Stimulated activated CD8-positive, alpha-beta memory T cell treated with anti-CD3 and anti-CD28 coated beads, Interleukin-4, amount 100 ng/mL, for 48 hours (primary cell): ENCODE data around the gene ZNF516.

Experiments used
- DNase-seq: peaks from one replicate; pipeline ENCODE4 v3.0.0-alpha.2; 2020

The ZNF516 gene

DNA sequence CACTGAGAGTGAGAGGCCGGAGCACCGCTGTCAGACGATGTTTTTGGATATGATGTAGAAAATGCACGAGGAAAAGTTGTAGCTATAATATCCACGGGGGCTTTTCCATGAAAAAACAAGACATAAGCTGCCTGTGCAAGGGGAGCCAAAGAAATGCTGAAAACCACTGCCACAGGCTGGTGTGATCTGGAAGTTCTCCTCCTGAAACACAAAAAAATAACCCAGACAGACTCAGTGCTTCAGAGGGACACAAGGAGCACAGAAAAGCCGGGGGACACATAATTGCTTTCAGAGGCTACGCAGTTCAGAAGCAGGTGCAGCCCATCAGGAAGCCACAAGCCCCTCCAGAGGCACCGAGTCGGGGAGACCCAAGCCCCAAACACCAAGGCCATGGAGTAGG lies 98.2 kb downstream of the ZNF516 start:
- DNase-seq: no peak

- DNase-seq: no peak
Observed at GRCh38 chr18:76395609-76396008, 99.4 kb downstream of the ZNF516 start.

GRCh38 chr18:76394780-76395476 lies 100.1 kb downstream of the ZNF516 start:
- no peak for DNase-seq

- no peak for DNase-seq
Observed at GRCh38 chr18:76392349-76392748, 102.7 kb downstream of the ZNF516 start.

- no peak for DNase-seq
Observed at GRCh38 chr18:76391746-76392145, 103.3 kb downstream of the ZNF516 start.

- DNase-seq: no peak
Observed at GRCh38 chr18:76391038-76391437, 104.0 kb downstream of the ZNF516 start.

GRCh38 chr18:76390452-76391035 lies 104.5 kb downstream of the ZNF516 start:
- no peak for DNase-seq

DNA sequence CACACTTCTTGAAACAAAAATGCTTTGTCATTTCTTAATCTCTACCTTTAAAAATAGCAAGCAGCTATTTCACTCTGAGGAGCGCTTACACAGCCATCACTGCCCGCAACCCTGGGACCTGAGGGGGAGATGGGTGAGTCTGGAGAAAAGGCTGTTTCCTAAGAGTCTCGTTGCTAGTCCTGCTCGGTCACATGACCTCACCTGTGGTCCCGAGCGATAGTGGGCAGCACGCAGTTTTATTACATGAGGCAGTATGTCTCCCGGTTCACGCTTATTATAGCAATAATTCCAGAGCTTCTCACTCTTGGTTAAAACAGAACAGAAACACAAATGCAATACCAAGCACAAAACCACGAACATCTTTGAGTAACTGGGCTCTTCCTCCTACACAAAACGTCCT lies 105.3 kb downstream of the ZNF516 start:
- DNase-seq: no peak

DNA sequence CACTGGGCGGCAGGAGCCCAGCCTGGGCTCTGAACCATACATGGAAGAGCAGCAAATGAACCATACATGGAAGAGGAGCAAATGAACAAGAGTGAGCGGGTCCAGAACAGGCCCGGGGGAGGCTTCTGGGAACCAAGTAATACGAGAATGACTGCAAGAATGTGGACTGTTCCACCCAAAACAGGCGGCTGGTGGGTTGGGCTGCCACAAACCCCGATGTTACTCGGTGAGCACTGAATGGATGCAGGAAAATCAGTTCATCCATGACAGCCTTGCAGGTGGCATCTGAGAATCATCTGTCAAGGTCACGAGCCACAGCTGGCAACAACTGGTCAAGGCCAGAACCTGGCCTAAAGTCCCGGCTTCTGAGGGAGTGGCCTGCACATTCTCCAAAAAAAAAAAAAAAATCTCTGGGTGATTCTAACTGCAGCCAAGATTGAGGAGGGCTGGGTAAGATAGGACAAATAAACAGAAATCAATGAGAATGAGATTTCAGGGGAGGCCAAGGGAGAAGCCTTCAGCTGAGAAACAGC lies 106.1 kb downstream of the ZNF516 start:
- DNase-seq: no peak

DNA sequence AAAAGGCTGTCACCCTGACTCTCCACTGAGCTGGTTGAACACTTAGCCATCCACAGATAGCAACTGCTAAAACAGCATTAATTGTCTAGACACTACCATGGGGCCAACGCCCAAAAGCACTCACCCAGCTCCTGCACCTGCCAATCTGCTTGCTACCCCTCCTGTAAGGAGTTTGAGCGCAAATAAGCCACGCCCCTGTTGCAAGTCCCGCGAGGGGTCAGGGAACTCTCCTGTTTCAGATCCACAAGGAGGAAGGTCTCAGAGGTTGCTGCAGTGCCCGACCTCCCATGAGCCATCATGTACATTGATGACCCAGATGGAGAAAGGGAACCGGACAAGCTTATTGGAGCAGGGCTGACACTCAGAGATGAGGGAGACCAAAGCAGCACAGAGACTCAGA lies 106.8 kb downstream of the ZNF516 start:
- DNase-seq: no peak

GRCh38 chr18:76387608-76388007 lies 107.4 kb downstream of the ZNF516 start:
- no peak for DNase-seq

- no peak for DNase-seq
Observed at GRCh38 chr18:76386886-76387285, 108.2 kb downstream of the ZNF516 start.

DNA sequence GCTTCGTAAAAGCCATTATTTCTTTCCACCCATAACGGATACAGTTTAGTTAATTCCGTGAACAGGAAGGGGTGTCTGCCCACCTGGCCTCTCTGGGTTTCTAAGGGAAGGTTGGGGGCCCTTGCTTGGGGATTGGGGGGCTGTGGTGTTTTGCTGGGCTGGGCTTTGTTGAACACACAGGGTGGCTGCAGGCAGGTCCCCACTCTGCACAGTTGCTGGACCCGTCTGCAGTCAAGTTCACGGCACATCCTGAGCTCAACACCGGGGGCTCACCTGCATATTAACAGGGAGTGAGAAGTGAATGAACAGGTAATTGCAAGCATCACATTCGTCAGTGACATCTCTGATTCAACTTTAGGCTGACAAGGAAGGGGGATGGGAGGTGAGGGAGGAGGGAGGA lies 109.0 kb downstream of the ZNF516 start:
- DNase-seq: no peak

- no peak for DNase-seq
Observed at GRCh38 chr18:76385681-76385975, 109.4 kb downstream of the ZNF516 start.

DNA sequence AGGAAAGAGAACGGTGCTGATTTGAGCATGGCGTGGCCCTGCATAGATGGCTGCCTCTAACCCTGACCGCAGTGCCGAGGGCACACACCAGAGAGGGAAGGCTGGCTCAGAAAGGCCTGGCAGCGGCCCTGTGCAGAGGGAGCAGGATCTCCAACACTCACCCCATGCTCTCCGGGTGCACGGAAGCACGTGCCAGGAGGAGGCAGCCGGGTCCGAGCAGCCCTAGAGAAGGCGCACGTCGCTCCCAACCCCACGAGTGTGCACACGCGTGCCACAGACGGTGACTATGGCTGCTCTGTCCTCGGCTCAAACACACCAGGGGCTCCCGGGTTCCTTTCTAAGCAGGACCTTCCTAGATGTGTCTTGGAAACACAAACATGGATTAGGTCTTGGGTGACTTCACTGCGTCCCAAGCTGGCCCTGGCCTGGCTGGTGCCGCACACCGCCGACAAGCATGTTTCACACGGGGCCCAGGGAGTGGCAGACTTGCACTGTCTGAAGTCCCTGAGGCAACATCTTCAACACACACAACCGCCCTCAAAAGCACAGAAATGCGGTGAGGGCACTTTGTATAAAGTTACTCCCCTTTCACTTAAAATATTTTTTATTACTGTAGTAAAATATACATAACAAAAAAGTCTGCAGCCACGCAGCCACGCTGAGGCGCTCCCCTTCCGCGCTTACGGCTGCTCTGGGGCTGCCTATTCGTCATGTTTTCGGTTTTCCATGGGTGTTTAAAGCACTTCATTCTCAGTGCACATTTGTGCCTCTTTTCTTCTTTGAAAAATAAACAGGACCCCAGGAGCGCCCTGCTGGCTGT lies 110.0 kb downstream of the ZNF516 start:
- no peak for DNase-seq

DNA sequence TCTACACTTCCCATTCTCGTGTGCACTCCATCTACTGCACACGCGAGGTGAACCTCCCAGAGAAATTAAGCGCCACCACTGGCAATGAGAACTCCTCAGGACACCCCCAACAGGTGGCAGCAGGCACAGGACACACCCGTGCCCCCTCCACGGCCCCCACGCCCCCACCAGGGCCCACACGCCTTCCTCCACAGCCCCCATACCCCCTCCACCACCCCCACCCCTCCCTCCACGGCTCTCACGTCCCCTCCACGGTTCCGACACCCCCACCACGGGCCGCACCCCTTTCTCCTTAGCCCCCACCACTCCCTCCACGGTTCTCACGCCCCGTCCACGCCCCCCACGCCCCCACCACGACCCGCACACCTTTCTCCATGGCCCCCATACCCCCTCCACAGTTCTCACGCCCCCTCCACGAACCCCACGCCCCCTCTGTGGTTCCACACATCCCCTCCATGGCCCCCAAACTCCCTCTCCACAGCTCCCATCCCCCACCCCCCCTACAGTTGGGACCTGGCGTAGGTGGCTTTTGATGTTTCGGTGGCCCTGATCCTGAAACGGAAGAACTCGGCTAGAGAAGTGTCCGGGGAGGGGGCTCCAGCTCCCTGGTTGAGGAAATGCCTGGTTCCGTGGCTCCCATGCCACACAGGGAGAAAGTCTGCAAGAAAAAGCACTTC lies 110.8 kb downstream of the ZNF516 start:
- DNase-seq: no peak

DNA sequence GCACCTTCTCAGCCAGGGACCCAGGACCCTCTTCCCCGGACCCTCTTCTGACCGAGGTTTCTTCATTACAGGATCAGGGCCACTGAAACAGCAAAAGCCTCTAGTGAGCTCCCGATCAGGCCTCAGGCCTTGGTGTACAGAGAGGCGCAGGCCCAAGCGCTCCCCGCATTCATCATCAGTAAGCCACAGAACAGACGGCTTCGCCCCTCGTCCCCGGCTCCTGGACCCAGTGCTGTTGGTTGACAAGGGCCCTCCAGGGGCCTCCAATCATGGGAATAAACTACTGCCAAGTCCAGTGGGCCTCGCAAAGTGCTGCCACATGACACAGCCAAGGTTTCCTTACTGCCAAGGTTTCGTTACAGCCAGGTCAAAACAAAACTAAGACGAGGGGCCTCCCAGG lies 111.4 kb downstream of the ZNF516 start:
- DNase-seq: no peak

- DNase-seq: no peak
Observed at GRCh38 chr18:76382275-76382674, 112.8 kb downstream of the ZNF516 start.

DNA sequence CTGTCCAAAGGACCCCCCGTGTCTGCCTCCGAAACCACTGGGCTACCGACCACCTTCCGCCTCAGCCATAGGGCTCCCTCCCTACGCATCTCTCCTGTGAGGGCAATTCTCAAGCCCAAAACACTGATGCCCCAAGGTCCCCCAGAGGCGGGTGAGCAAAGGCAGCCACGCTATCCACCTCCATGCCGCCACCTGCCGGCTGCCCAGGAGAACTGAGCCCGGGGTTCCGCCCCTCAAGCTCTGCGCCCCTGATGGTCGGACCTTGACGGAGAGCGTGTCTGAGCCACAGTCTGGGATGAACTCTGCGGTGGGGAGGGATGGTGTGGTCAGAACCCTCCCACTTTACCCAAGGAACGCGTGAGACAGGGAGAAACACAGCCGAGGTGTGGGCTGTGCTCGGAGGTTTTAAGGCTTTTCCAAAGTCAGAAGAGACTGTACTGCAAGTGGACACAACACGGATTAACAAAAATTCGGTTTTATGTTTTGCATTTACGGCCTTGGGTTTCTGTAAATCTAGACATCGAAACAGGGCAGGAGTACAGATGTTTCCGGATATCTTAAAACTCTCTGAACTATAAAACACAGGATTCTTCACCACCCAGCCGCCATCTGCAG lies 114.1 kb downstream of the ZNF516 start:
- DNase-seq: peak; percentile 56

DNA sequence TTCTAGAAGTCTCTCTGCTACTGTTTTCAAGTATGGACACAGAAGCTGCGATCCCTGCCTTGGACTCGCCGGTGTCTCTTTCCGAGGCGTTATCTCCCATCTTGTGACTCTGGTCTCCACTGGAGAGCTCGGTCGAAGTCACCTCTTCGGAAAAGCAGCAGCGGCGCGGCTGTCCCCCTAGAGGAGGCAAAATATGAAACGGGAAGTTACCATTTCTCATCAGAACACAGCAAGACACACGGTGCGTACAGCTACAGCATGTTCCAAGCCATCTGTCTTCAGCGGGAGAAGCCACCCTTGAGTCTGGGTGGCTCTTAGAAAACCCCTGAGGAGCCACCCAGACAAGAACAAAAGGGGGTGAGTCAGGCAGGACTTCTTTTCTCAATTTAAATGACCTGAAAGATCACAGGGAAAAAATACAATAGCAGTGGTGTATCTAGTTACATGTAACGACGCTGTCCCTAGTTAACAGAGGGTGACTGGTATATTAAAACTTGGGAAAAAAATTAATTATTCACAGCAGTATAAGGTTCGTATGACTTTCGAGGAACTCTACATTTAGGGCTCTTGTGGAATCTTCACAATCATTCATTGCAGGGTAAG lies 114.8 kb downstream of the ZNF516 start:
- DNase-seq: no peak

GRCh38 chr18:76379226-76380126 lies 115.6 kb downstream of the ZNF516 start:
- DNase-seq: no peak
